HG03039 (cell line): ENCODE data around the gene LGALS3BP.
"Not testable (repeated sequence)": the region's sequence is repeated elsewhere in the genome, so short reads cannot be mapped to it uniquely, and the experiment has no call there.

ENCODE experiments used
- ATAC-seq: cut with Tn5 transposase; IDR thresholded peaks from one replicate; pipeline ENCODE4 v1.9.1; 2021; ENCODE audit warnings: mild to moderate bottlenecking, moderate library complexity; ENCODE audit not compliant: unreplicated experiment

Gene LGALS3BP

DNA sequence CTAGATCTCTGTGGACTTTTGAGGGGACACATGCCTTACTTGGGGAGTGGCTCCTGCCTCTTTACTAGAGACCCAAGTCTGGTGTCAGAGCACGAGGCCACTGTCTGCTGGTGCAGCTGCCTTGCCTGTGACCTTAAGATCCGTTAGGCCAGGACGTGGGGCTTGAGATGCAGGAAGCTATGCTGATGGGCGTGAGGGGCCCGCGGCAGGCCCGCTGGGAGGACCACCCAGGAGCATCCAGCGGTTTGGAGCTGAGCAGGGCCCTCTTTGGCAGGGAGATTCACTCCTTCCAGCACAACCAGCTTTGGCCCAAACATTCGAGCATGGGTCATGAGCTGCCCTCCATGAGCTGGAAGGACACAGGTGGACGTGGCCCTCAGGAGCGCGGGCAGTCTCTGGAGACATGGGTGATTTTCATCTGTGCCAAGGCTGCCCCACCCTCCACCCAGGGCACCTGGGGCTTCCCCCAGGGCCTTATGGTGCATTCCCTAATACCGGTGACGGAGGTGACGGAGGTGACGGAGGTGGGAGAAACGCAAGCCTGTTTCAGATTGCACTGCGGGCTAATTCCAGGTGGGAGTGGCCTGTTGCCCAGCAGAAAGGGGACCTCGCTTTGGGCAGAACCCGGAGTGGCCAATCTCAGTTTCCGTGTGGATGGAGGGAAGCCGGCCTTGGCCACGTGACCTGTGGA lies 12.7 kb downstream of the LGALS3BP start:
- no peak for ATAC-seq

DNA sequence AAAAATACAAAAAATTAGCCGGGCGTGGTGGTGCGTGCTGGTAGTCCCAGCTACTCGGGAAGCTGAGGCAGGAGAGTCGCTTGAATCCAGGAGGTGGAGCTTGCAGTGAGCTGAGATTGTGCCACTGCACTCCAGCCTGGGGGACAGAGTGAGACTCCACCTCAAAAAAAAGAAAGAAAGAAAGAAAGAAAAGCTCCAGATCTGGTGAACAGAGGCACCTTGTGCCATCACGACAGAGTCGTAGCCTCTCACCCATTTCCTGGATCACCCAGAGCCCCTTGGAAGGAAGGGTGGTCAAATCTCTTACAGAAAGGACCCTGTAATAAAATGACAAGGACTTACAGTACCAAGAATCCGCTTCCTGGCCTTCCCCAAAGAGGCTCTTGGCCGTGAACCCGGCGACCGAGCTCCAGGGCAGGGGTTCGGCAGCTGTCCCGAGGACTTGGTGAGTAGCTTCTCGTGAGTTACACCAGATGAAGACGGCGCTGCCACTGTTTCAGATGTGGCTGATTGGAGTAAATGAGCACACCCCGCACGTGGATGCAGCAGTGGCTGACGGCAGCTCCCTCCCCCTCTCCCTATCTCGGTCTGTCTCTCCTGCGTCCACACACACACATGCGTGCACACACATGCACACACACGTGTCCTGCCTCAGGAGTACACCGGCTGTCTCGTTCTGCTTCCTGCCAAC lies 13.5 kb downstream of the LGALS3BP start:
- no peak for ATAC-seq

DNA sequence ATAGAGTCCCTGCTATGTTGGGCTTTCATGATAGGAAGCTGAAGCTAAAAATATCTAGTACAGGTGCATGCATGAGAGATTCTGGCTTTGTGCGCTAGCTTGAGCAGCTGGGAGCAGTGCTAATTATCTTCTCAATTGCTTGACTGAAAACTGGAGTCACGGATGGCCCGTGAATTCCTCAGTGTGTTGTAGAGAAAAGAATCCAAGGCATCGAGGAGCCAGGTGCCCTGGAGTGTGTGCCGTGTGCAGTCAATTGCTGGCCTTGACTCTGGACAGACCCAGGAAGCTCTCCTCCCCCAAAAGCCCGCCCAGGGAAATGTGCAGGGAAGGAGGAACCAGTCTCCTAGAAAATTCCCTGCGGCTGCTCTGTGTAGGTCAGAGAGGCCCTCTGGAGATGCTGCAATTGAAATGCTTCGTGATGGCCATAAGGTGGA lies 14.2 kb downstream of the LGALS3BP start:
- ATAC-seq: no peak

DNA sequence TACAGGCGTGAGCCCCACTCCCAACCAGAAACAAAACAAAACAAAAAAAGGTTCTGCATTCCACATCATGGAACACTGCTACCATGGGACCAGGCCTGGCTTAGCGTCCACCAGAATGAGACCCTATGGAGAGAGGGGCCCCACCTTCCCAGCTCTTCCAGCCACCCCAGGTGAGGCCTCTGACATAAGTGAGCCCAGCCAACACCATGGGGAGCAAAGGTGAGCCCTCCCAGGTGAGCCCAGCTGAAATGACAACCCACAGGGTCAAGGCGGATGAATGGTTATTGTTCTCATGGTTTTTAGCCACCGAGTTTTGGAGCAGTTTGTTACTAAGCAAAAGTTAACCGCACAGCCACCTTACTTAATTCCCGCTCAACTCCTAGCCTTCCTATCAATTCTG lies 16.3 kb downstream of the LGALS3BP start:
- no peak for ATAC-seq

DNA sequence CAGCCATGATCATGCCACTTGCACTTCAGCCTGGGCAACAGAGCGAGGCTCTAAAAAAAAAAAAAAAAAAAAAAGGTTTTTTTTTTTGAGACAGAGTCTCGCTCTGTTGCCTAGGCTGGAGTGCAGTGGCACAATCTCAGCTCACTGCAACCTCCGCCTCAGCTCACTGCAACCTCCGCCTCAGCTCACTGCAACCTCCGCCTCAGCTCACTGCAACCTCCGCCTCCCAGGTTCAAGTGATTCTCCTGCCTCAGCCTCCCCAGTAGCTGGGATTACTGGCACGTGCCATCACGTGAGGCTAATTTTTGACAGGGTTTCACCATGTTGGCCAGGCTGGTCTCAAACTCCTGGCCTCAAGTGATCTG lies 16.8 kb downstream of the LGALS3BP start:
- not testable (repeated sequence) for ATAC-seq

DNA sequence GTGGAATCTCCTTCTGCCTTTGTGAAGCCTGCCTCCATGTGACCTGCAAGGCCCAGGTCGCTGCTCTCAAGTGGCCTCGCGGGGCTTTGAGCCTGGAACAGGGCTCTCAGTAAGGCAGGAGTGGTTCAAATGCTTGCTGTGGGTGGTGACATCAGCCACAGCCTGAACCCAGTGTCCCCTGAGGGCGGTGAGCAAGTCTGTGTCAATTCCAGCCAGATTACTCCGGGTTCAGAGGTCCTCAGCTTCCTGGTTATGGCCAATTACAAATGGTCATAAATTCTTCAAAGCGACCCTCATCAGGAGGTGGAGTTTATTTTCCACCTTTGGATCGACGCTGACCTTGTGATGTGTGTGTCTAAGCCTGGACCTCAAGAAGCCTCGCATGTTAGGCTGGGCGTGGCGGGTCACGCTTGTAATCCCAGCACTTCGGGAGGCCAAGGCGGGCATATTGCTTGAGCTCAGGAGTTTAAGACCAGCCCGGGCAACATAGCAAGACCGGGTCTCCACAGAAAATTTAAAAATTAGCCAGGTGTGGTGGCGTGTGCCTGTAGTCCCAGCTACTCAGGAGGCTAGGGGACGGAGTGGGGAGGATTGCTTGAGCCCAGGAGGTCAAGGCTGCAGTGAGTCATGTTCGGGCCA lies 17.3 kb downstream of the LGALS3BP start:
- no peak for ATAC-seq

DNA sequence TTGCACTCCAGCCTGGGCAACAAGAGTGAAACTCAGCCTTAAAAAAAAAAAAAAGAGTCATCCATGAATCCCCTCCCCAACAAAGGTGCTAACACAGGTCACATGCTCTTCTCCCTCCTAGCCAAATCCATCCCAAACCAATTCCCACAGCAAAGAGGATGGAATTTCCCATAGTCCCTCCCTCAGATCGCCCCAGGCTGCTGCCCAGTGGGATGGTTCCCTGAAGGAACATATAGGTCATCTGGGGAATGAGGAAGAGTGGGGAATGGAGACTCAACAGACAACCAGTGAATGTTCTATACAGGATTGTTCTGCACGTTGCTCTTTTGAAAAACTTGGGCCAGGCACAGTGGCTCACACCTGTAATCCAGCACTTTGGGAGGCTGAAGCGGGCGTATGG lies 18.2 kb downstream of the LGALS3BP start:
- ATAC-seq: no peak

DNA sequence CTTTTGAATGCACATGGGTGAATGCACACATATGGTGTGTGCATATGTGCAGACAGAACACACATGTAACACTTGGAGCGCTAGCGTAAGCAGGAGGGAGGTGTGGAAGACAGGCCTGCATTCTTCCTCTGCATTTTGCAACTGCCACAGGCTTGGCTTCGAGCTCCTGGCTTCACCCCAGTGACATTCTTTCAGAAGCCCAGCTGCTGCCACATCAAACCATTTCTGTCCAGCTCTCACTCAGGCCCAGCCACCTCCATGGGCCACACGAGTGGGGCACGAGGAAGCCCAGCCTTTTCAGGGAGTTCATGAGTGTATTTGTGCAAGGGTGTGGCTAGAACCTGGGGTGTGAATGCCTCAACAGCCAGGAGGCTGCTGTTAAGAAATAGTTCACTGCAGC lies 18.8 kb downstream of the LGALS3BP start:
- ATAC-seq: no peak

DNA sequence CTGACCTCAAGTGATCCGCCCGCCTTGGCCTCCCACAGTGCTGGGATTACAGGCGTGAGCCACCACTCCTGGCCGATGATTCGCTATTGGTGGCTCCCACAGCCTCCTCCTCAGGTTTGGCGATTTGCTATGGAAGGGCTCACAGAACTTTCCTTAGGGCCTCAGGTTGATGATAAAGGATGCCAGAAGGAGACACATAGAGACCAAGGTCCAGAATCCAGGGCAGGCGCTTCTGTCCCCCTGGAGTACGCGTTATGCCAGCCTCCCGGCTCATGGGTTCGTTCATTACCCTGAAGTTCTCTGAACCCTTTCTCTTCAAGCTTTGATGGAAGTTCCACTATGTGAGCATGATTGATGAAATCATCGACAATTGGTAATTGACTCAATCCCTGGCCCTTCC lies 19.9 kb downstream of the LGALS3BP start:
- no peak for ATAC-seq

DNA sequence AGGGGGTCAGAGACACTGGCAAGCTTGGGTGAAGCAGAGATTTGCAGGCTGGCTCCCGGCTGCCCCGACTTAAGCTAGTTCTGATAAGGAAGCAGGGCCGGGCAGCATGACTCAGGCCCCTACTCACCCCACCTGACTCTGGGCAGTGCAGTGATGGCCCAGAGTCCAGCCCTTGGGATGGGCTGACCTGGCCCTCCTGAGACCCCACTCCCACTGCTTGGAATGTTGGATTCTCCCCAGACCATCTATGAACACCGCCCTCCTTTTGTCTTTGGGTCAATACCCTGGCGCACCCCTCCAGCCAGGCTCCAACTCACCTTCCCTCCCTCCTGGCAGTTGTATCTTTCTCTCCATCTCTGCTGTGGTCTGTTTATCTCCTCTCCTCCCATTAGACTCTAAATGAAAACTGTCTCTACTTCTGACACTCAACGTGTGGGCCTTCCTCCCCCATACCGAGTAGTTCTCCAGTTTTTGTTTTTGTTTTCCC lies 21.0 kb downstream of the LGALS3BP start:
- no peak for ATAC-seq

DNA sequence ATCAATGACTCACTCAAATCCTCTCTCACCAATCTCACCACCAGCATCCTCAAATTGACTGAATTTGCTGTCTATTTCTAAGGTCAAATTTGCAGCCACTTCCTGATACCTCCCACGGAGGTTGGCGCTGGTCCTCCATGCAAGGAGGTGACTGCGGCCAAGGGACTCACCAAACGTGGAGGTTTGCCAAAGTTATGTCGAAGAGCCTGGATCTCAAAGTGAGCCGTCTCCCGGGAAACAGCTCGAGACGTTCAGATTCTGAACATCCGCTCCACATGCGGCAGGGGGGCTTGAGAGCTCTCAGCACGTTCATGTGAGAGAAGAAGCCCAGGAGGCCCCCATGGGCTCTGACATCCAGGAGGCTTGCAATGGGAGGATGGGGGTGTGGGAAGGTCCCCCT lies 22.6 kb downstream of the LGALS3BP start:
- no peak for ATAC-seq

DNA sequence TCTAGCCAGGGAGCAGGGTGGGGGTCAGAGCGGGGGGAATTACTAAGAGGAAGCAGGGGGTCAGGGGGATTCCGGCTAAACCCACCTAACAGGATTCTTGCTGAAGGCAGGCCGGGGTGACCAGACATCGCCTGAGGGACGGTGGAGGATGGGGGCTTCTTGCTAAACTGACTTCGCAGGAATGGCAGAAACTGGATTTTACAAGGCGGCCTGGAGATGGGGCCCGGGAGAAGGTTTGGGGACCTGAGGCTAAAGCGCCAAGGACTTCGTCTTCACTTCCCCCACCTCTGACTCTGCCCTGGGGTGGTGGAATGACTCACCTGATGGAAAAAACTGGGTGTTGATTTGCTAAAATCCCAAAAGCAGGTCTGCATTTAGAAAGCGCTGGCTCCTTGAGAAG lies 23.5 kb downstream of the LGALS3BP start:
- no peak for ATAC-seq

DNA sequence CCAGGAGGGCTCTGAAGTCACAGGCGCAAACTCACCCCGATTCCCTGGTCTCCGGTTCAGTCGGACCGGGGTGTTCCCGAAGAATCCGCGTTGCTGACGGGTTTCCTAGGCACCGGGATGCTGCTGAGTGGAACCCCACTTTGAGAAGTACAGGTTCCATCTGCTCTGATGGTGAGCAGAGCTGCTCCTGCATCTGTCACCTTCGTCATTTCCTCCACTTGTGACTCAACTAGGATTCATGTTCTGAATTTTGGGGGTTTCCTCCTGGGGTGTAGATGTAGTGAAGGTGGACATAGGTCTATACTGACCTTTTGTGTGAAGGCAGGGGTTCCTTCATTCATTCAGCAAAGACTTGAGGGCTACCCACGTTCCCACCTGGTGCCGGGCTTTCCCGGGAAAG lies 25.0 kb downstream of the LGALS3BP start:
- no peak for ATAC-seq

DNA sequence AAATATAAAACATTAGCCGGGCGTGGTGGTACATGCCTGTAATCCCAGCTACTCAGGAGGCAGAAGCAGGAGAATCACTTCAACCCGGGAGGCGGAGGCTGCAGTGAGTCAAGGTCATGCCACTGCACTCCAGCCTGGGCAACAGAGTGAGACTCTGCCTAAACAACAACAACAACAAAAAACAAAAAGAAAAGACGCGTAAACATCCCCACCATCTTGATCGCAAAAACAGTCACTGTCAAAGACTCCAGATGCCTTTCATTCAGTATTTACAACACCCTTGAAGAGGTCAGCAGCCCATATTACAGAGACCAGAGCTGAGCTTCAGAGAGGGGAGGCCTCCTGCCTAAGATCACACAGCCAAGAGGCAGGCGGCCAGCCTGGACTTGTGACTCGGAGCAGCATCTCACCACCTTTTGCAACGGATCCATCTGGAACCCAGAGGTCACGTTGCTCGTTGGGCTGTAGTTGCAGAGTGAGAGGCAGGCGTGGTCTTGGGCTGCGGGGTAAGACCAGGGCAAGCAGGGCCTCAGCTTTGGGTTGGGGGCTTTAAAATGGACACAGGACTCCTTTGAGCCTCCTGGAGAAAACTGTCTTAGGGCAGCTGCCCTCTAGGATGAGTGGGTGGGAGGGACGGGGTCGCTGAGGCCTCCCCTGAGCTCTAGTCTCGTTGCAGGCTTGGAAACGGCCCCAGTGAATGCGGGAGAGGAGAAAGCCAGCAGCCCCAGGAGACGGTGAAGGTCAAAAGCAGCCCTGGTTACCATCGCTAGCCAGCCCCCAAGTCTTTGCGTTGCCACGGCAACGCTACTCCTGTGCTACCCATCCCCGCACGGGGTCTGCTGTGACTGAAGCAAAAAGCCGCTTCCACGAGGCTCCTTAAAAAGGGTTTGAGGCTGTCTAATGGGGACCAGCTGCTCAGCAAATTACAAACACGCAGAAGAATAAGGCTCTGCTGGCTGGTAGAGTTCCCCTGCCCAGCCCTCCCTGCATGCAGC lies 26.1 kb downstream of the LGALS3BP start:
- ATAC-seq: no peak

DNA sequence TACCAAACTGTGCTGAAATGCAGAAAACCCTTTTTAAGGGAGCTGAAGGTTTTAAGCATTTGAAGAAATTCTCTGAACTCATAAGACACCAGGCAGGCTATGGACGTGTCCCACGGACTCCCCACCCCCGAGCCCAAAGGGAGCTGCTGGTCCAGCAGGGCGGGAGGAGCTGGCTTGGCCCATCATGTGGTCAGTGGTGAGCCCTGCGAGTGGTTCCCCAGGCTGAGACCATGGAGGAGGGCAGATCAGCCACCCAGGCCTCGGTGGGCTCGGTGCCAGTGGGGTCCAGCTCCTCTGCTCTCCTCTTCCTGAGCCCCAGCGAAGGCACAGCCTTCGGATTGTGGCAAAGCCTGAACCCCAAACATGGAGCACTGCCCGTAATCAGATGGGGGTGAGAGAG lies 27.0 kb downstream of the LGALS3BP start:
- no peak for ATAC-seq

DNA sequence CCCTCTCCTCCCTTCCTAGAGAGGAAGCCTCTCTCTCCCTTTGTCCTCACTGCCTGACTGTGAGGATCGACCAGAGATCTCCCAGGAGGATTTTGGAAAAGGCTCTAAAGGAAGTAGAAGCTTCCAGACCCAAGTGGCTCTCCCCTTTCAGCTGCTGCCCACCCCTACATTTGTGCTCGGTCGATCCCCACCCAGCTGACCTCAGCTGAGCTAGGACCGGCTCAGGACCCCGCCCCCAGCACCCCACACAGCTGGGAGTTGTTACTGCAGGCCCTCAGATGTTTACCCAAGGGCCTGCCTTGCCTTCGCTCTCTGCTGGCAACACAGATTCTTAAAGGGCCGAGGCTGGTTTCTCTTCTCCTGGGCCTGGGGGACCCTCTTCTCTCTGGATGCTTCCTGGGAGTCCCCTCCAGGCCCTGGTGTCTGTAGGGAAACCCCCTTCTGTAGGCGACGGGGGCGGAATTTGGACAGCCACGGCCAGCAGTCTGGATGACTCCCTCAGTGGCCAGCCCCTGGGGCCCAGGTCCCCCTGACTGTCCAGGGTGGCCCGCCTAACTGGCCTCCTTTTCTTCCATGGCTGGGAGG lies 27.7 kb downstream of the LGALS3BP start:
- no peak for ATAC-seq

DNA sequence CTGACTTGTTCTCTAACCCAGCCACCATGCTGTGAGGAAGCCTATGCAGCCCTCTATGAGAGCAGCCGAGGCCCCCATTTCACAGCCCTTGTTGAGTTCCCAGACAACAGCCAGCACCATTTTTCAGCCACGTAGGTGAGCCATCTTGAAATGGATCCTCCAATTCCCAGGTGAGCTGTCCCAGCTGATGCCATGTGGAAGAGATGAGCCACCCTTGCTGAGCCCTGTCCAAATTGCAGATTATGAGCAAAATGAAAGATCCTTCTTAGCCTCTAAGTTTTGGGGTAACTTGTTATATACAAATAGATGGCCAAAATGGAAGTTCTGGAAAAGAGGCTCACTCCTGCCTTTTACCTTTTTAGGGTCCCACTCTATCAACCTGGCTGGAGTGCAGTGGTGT lies 28.9 kb downstream of the LGALS3BP start:
- ATAC-seq: no peak

DNA sequence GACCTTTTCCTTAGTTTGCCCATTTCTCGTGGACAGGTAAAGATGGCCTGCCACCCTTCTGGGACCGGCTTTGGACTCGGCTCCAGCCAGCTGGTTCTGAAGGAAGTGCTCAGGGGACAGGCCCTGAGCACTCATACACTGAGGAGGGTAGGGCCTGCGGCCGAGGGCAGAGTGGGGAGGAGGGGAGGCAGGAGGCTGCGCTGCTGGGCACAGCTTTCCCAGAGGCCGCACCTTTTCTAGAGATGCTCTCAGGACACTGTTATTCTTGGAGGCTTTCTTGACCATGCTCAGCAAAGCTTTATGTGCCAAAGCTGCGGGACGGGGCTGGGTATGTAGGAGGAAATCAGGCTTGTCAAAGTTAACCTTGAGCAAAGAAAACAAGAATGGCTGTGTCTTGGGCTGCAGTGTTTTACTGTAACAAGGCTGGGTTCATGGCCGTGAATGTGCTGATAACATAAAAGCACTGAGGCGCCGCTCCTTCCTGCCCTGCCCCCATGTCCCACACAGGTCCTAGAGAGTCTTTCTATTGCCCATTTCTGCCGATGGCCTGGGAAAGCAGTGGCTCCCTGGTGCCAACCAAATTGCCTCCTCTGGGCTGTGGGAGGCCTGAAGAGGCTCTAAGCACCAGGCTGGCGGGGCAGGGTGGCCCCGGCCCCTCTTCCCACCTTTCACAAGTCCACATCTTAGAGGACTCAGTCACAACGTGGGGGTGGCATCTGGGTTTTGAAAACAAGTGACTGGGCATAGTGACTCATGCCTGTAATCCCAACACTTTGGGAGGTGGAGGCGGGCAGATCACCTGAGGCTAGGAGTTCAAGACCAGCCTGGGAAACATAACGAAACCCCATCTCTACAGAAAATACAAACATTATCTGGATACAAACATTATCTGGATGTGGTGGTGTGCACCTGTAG lies 32.2 kb downstream of the LGALS3BP start:
- ATAC-seq: no peak

DNA sequence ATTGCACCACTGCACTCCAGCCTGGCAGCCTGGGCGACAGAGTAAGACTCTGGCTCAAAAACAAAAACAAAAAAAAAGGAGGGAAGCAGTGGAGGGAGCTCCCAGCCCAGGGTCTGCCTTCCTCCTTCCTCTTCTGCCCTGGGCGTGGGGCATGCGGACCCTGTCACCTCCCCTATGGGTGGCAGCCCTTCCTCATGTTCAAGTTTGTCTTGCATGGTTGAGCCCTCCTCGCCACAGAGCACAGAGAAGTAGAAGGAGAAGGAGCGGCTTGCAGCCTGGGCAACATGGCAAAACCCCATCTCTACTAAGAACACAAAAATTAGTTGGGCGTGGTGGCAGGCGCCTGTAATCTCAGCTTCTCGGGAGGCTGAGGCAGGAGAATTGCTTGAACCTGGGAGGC lies 33.1 kb downstream of the LGALS3BP start:
- ATAC-seq: no peak

DNA sequence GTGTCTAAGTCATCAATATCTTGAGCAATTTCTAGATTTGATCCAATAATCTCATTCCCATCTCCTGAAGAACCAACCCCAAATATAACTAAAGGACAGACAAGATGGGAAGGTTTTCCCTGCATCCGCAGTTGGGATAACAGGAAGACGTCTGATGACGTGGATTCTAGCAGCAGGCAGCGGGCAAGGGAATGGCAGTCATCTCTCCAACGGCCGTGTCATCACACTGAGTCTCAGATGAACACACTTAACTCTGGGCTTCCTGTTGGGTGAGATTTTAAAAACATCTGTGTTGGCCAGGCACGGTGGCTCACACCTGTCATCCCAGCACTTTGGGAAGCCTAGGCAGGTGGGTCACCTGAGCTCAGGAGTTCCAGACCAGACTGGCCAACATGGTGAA lies 33.6 kb downstream of the LGALS3BP start:
- no peak for ATAC-seq
